ENCODE data around the gene ARHGAP44. TPM values are rescaled to one million over a fixed set of nuclear protein-coding genes. Genes with fewer than 3 reads are reported as not detected.

The ARHGAP44 gene
- total RNA-seq, 2 experiments from 2014 or later = 13.7 to 19.9 TPM

DNA sequence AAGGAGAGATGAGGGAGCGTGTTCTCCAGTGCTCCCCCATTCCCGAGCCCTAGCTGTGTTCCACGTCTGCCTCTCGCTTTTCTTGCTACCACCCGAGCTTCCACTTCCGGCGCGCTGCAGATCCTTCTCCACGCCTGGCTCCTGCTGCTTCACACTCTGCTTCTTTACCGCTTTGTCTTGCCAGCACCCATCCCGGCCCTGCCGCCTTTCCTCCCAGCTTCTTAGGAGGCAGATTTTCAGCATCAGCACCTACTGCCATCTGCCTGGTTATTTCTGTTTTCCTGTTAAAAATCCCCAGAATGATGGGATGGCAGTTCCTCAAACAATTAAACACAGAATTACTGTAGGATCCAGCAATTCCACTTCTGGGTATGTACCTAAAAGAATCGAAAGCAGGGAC is 163.9 kb downstream of the ARHGAP44 start:
- Histone ChIP-seq H3K4me3 (ENCODE audit: low read depth, low read length, poor library complexity, severe bottlenecking) (no peak overlapping the region), H3K9me3 (ENCODE audit: low read length) (no peaks in the 10 kb centered on the region), H3K4me1 (ENCODE audit: insufficient read depth, low read length, poor library complexity, severe bottlenecking) (peaks cover 19% of the 10 kb centered on the region), H3K79me2 (ENCODE audit: insufficient read depth, low read depth, low read length) (no peaks in the 10 kb centered on the region), H3K27ac (ENCODE audit: low read depth, low read length, poor library complexity, severe bottlenecking) (no peak overlapping the region), H3K36me3 (ENCODE audit: insufficient read depth, low read length) (peaks cover 39% of the 10 kb centered on the region), H2AFZ (ENCODE audit: low read length) (no peak overlapping the region), H3K4me2 (ENCODE audit: low read length) (no peak overlapping the region), H3K9me2 (ENCODE audit: insufficient read depth, low read length) (no peaks in the 10 kb centered on the region), H4K20me1 (ENCODE audit: insufficient read depth, low read length) (no peaks in the 10 kb centered on the region)
- intact Hi-C loops (cut with micrococcal nuclease; ENCODE audit: unreplicated experiment) = no loop called here
- ChIA-PET POLR2A (no interaction called here), CTCF (ENCODE audit: unreplicated experiment) (no interaction called here)
- no peak for TF ChIP-seq EZH2phosphoT487 (IDR thresholded peaks at IDR 0.05; ENCODE audit: borderline replicate concordance, low read depth, low read length)
- TF ChIP-seq, protein P1, sequence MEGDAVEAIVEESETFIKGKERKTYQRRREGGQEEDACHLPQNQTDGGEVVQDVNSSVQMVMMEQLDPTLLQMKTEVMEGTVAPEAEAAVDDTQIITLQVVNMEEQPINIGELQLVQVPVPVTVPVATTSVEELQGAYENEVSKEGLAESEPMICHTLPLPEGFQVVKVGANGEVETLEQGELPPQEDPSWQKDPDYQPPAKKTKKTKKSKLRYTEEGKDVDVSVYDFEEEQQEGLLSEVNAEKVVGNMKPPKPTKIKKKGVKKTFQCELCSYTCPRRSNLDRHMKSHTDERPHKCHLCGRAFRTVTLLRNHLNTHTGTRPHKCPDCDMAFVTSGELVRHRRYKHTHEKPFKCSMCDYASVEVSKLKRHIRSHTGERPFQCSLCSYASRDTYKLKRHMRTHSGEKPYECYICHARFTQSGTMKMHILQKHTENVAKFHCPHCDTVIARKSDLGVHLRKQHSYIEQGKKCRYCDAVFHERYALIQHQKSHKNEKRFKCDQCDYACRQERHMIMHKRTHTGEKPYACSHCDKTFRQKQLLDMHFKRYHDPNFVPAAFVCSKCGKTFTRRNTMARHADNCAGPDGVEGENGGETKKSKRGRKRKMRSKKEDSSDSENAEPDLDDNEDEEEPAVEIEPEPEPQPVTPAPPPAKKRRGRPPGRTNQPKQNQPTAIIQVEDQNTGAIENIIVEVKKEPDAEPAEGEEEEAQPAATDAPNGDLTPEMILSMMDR (conservative IDR thresholded peaks at IDR 0.05; ENCODE audit: low read length) = no peak
- DNase-seq (ENCODE audit: low spot score) = no peak
- no TSS peak for BruUV-seq (replicated peaks)

DNA sequence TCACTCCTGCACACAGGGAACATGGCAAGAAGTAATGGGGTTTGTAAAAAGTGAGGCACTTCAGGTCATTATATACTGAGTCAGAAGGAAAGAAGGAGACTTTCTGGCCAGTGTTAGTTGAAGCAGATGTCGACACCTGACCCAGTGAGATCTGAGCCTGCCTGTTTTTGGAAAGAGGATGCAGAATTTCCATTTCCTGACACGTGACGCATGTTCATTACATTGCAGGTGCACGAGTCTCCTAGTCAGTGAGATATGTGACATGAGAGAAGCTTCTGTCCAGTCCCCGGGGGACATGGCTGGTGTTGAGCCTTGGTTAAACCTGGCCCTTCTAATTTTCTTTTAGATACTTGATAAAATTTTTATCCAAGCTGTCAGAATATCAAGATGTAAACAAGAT is 166.2 kb downstream of the ARHGAP44 start:
- no peaks in the 10 kb centered on the region for H3K9me2 ChIP-seq (ENCODE audit: insufficient read depth, low read length)
- TF ChIP-seq EZH2phosphoT487 (IDR thresholded peaks at IDR 0.05; ENCODE audit: borderline replicate concordance, low read depth, low read length) = no peak
- TF ChIP-seq, protein P1 (conservative IDR thresholded peaks at IDR 0.05; ENCODE audit: low read length) = no peak
- peak overlapping the region; percentile 10 for H3K4me3 ChIP-seq (ENCODE audit: low read depth, low read length, poor library complexity, severe bottlenecking)
- ChIA-PET POLR2A (no interaction called here), CTCF (ENCODE audit: unreplicated experiment) (no interaction called here)
- peaks cover 19% of the 10 kb centered on the region for H3K4me1 ChIP-seq (ENCODE audit: insufficient read depth, low read length, poor library complexity, severe bottlenecking)
- H3K27ac ChIP-seq (ENCODE audit: low read depth, low read length, poor library complexity, severe bottlenecking) = peak overlapping the region; percentile 58
- peak overlapping the region; percentile 12; the same call in 1 of the 2 replicates for H2AFZ ChIP-seq (ENCODE audit: low read length)
- DNase-seq (ENCODE audit: low spot score) = peak; percentile 85
- peak overlapping the region; percentile 56 for H3K4me2 ChIP-seq (ENCODE audit: low read length)
- H3K36me3 ChIP-seq (ENCODE audit: insufficient read depth, low read length) = peaks cover 50% of the 10 kb centered on the region
- intact Hi-C loops (cut with micrococcal nuclease; ENCODE audit: unreplicated experiment) = no loop called here
- BruUV-seq (replicated peaks) = no TSS peak
- H3K79me2 ChIP-seq (ENCODE audit: insufficient read depth, low read depth, low read length) = no peaks in the 10 kb centered on the region
- H3K9me3 ChIP-seq (ENCODE audit: low read length) = no peaks in the 10 kb centered on the region
- H4K20me1 ChIP-seq (ENCODE audit: insufficient read depth, low read length) = no peaks in the 10 kb centered on the region

DNA sequence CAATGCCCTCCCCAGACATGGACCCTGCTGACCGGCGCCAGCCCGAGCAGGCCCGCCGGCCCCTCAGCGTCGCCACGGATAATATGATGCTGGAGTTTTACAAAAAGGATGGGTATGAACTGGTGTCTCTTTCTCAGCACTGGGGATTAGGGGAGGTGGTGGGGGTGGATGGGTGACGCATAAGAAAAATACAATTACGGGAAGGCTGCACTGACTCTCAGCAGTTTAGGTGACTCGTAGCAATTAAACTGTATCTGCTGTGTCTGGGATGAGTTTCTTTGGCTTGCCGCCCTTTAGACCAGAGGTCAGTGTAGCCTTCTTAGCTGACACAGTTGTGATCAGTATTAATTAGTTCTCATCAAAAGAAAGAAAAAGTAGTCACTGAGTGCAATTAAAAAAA is 169.5 kb downstream of the ARHGAP44 start:
- no peaks in the 10 kb centered on the region for H3K9me3 ChIP-seq (ENCODE audit: low read length)
- no TSS peak for BruUV-seq (replicated peaks)
- H3K4me1 ChIP-seq (ENCODE audit: insufficient read depth, low read length, poor library complexity, severe bottlenecking) = peaks cover 19% of the 10 kb centered on the region
- CTCF ChIA-PET (ENCODE audit: unreplicated experiment) = no interaction called here
- no peaks in the 10 kb centered on the region for H3K9me2 ChIP-seq (ENCODE audit: insufficient read depth, low read length)
- H3K27ac ChIP-seq (ENCODE audit: low read depth, low read length, poor library complexity, severe bottlenecking) = no peak overlapping the region
- no peak overlapping the region for H3K4me3 ChIP-seq (ENCODE audit: low read depth, low read length, poor library complexity, severe bottlenecking)
- intact Hi-C loops (cut with micrococcal nuclease; ENCODE audit: unreplicated experiment) = no loop called here
- no peak for TF ChIP-seq EZH2phosphoT487 (IDR thresholded peaks at IDR 0.05; ENCODE audit: borderline replicate concordance, low read depth, low read length)
- TF ChIP-seq, protein P1 (conservative IDR thresholded peaks at IDR 0.05; ENCODE audit: low read length) = no peak
- H3K36me3 ChIP-seq (ENCODE audit: insufficient read depth, low read length) = peaks cover 46% of the 10 kb centered on the region
- no peaks in the 10 kb centered on the region for H3K79me2 ChIP-seq (ENCODE audit: insufficient read depth, low read depth, low read length)
- no peaks in the 10 kb centered on the region for H4K20me1 ChIP-seq (ENCODE audit: insufficient read depth, low read length)
- POLR2A ChIA-PET = no interaction called here
- H2AFZ ChIP-seq (ENCODE audit: low read length) = no peak overlapping the region
- no peak for DNase-seq (ENCODE audit: low spot score)
- no peak overlapping the region for H3K4me2 ChIP-seq (ENCODE audit: low read length)

Measured in OCI-LY7 (cell line).